Pancreas (tissue), 10 donors: Measurements from ENCODE around the gene UBE2H. TPM values are rescaled to one million over a fixed set of nuclear protein-coding genes. Genes with fewer than 3 reads are reported as not detected.

Experiments used
- ATAC-seq, 4 donors: fragments of 200-7000 bp; cut with Tn5 transposase; one replicate each; pipeline versions ENCODE4 v1.8.0 to v1.9.1; 2020; ENCODE audit warnings: mild to moderate bottlenecking in 4 of 4, moderate library complexity in 4 of 4
- DNase-seq, 6 donors: peaks; one replicate each; pipeline ENCODE4 v3.0.0-alpha.2; 2020
- FAIRE-seq: peaks from 2 replicates; lab custom pipeline; 2012; peaks lifted over from hg19 to GRCh38; lab: Jason Lieb, UNC
- H3K27ac ChIP-seq, 4 donors: fragments of 200-600 bp; sonication (generic); 1 replicate in 3 of 4; 2 replicates in 1 of 4; pipeline versions ENCODE4 v1.5.0 to v1.8.0; 2020
- H3K27me3 ChIP-seq, 4 donors: fragments of 200-600 bp; one replicate each; pipeline ENCODE4 v1.8.0; 2021
- H3K36me3 ChIP-seq, 3 donors: fragments of 200-600 bp; sonication (generic) in 1 of 3; one replicate each; pipeline versions ENCODE4 v1.5.0 to v1.8.0; 2020 to 2021
- H3K4me1 ChIP-seq, 3 donors: fragments of 200-600 bp; one replicate each; pipeline ENCODE4 v1.8.0; 2021
- H3K4me3 ChIP-seq, 4 donors: fragments of 200-600 bp; sonication (generic) in 2 of 4; one replicate each; pipeline versions ENCODE4 v1.5.0 to v1.8.0; 2020 to 2021
- H3K9me3 ChIP-seq, 4 donors: fragments of 200-600 bp; one replicate each; pipeline ENCODE4 v1.8.0; 2021
- CTCF ChIP-seq, 4 donors: fragments of 200-600 bp; sonication (generic) in 3 of 4; IDR thresholded peaks; one replicate each; pipeline versions ENCODE4 v1.5.0 to v1.8.0; 2021; ENCODE audit warnings: antibody characterized with exemption in 4 of 4
- WGBS, 2 donors: extraction: QIAGEN DNeasy Blood & Tissue Kit; methylation state at CpG; one replicate each; pipeline ENCODE4 v1.1.7; 2013; 5-methylcytosine and 5-hydroxymethylcytosine counted together
- intact Hi-C, 3 donors: fragments of 100-400 bp; cut with DNase I; formaldehyde crosslinking; loops; one replicate each; pipeline versions ENCODE4 v1.11.1 to v1.14.2; 2022
- polyA plus RNA-seq, 2 donors: library from polyadenylated mRNA; stranded (reverse); fragments of 200-250 nt; gene quantifications; one replicate each; pipeline ENCODE4 v1.2.3, GENCODE V29; 2013
- total RNA-seq, 6 donors: library from RNA; stranded (reverse); fragmentation: NEBNext Ultra II Directional in 4 of 6; extraction: Animal tissue kit (Norgen Biotek cat#: 25700) in 4 of 6; gene quantifications; one replicate each; pipeline versions ENCODE4 v1.2.1 to v1.2.4, GENCODE V29; 2021 to 2023
- donor health status: healthy with polysubstance abuse.
- donor health status: DM: no; HTN: no; CAD: no; lungs with moderate emphysema.
- donor health status: DM: no; HTN: no; CAD: no.
- donor health status: control.
- donor health status: control.
- donor health status: Bipolar disorder and iron deficiency.
- donor health status: DM: yes; HTN: yes; CAD: no.
- donor health status: DM: no; HTN: no; CAD: no.
- donor health status: DM: no; HTN: no; CAD: no.
- donor health status: DM: yes; HTN: yes; CAD: no.

The UBE2H gene
- total and polyA plus RNA-seq, 8 donors = 16.7 to 85.6 (median 62.6) TPM

GRCh38 chr7:129831424-129832058, 121.2 kb downstream of the UBE2H start:
- TF ChIP-seq CTCF (IDR thresholded peaks at IDR 0.05) = no peak
- FAIRE-seq = no peak
- 73 to 75% methylated on average over 5 of the region's 5 CpGs for WGBS, 2 donors
- intact Hi-C loops = no loop called here
- Histone ChIP-seq H3K4me1 (peaks cover 0 to 11% (median 8%) of the 10 kb centered on the region in 3 donors), H3K27me3 (no peaks in the 10 kb centered on the region), H3K9me3 (no peaks in the 10 kb centered on the region), H3K36me3 (peaks cover 0 to 22% (median 0%) of the 10 kb centered on the region in 3 donors), H3K4me3 (no peak overlapping the region), H3K27ac (peak overlapping the region in 2 of 4 donors; percentile 52 to 64)
- peak; percentile 16 to 45 (median 36) for ATAC-seq
- DNase-seq = peak in 1 of 6 donors; percentile 9

GRCh38 chr7:129830949-129831348, 121.8 kb downstream of the UBE2H start:
- Histone ChIP-seq H3K27me3 (no peaks in the 10 kb centered on the region), H3K36me3 (peaks cover 0 to 22% (median 0%) of the 10 kb centered on the region in 3 donors), H3K9me3 (no peaks in the 10 kb centered on the region), H3K4me1 (peaks cover 0 to 17% (median 8%) of the 10 kb centered on the region in 3 donors), H3K4me3 (no peak overlapping the region), H3K27ac (peak overlapping the region in 2 of 4 donors; percentile 52 to 64)
- ATAC-seq (no peak), DNase-seq (peak in 1 of 6 donors; percentile 4), FAIRE-seq (no peak)
- no peak for TF ChIP-seq CTCF (IDR thresholded peaks at IDR 0.05)
- intact Hi-C loops = no loop called here
- 87 to 93% methylated on average over 8 of the region's 8 CpGs for WGBS, 2 donors

- Histone ChIP-seq H3K36me3 (peaks cover 0 to 20% (median 0%) of the 10 kb centered on the region in 3 donors), H3K4me1 (peaks cover 0 to 17% (median 8%) of the 10 kb centered on the region in 3 donors), H3K9me3 (no peaks in the 10 kb centered on the region), H3K4me3 (no peak overlapping the region), H3K27me3 (no peaks in the 10 kb centered on the region), H3K27ac (peak overlapping the region; percentile 5 to 64 (median 30))
- peak in 4 of 6 donors; percentile 39 to 58 (median 48) for DNase-seq
- peak; percentile 30 to 56 (median 44) for TF ChIP-seq CTCF (IDR thresholded peaks at IDR 0.05)
- intact Hi-C loops = loop anchor here in 2 of 3 donors (5.0 to 10.0 kb wide), 2 partner anchors 163 to 165 kb away; no protein-coding TSS in a partner anchor
- FAIRE-seq = no peak
- whole genome bisulfite sequencing, 2 donors = 34 to 39% methylated on average over 22 of the region's 22 CpGs
- ATAC-seq = peak in 3 of 4 donors; percentile 22 to 43 (median 31)
Observed at GRCh38 chr7:129829737-129830631, 122.8 kb downstream of the UBE2H start.

- no peaks in the 10 kb centered on the region for H3K9me3 ChIP-seq
- peaks cover 0 to 12% (median 0%) of the 10 kb centered on the region in 3 donors for H3K36me3 ChIP-seq
- no peak overlapping the region for H3K4me3 ChIP-seq
- no peak for TF ChIP-seq CTCF (IDR thresholded peaks at IDR 0.05)
- H3K27ac ChIP-seq = no peak overlapping the region
- H3K4me1 ChIP-seq = peaks cover 0 to 17% (median 8%) of the 10 kb centered on the region in 3 donors
- H3K27me3 ChIP-seq = no peaks in the 10 kb centered on the region
- FAIRE-seq (no peak), ATAC-seq (no peak), DNase-seq (peak in 1 of 6 donors; percentile 8)
- WGBS, 2 donors = 81 to 85% methylated on average over 12 of the region's 12 CpGs
- intact Hi-C loops = loop anchor here in 2 of 3 donors (5.0 to 10.0 kb wide), 2 partner anchors 162 to 164 kb away; no protein-coding TSS in a partner anchor
Observed at GRCh38 chr7:129828989-129829736, 123.6 kb downstream of the UBE2H start.
